Rectal smooth muscle tissue (tissue), 1 donor: ENCODE data around the gene HACD2.
A peak's percentile ranks its signal among the peaks of the same experiment; 100 is the strongest.
"Not testable (repeated sequence)": the region's sequence is repeated elsewhere in the genome, so short reads cannot be mapped to it uniquely, and the experiment has no call there.

ENCODE experiments used
- H3K27ac ChIP-seq: one replicate; pipeline ENCODE4 v1.7.0; 2013; ENCODE audit warnings: low read depth, low read length, inconsistent platforms
- H3K27me3 ChIP-seq: one replicate; pipeline ENCODE4 v1.7.0; 2013; ENCODE audit warnings: low read length; ENCODE audit not compliant: control insufficient read depth, insufficient read depth
- H3K36me3 ChIP-seq: one replicate; pipeline ENCODE4 v1.7.0; 2013; ENCODE audit warnings: low read length; ENCODE audit not compliant: control insufficient read depth, insufficient read depth
- H3K4me1 ChIP-seq: one replicate; pipeline ENCODE4 v1.7.0; 2013; ENCODE audit warnings: low read length; ENCODE audit not compliant: control insufficient read depth, insufficient read depth
- H3K4me3 ChIP-seq: one replicate; pipeline ENCODE4 v1.7.0; 2013; ENCODE audit warnings: low read length
- H3K9ac ChIP-seq: one replicate; pipeline ENCODE4 v1.7.0; 2013; ENCODE audit warnings: low read length

HACD2 gene

GRCh38 chr3:123505820-123506219 is 79.0 kb downstream of the HACD2 start:
- H3K27me3 ChIP-seq: no peaks in the 10 kb centered on the region
- no peak overlapping the region for H3K4me3 ChIP-seq
- H3K36me3 ChIP-seq: no peaks in the 10 kb centered on the region
- H3K4me1 ChIP-seq: no peaks in the 10 kb centered on the region
- H3K27ac ChIP-seq: no peak overlapping the region
- no peak overlapping the region for H3K9ac ChIP-seq

- Histone ChIP-seq H3K36me3 (no peaks in the 10 kb centered on the region), H3K27me3 (no peaks in the 10 kb centered on the region), H3K27ac (no peak overlapping the region), H3K4me3 (no peak overlapping the region), H3K9ac (no peak overlapping the region), H3K4me1 (peaks cover 8% of the 10 kb centered on the region)
These were observed 81.7 kb downstream of the HACD2 start for GRCh38 chr3:123503203-123503602.

- Histone ChIP-seq H3K36me3 (peaks cover under 1% of the 10 kb centered on the region), H3K4me1 (peaks cover 17% of the 10 kb centered on the region), H3K27ac (no peak overlapping the region), H3K27me3 (no peaks in the 10 kb centered on the region), H3K4me3 (no peak overlapping the region), H3K9ac (no peak overlapping the region)
These were observed 85.5 kb downstream of the HACD2 start for GRCh38 chr3:123499322-123499721.

GRCh38 chr3:123498761-123499160 is 86.1 kb downstream of the HACD2 start:
- no peaks in the 10 kb centered on the region for H3K27me3 ChIP-seq
- no peak overlapping the region for H3K4me3 ChIP-seq
- H3K9ac ChIP-seq: no peak overlapping the region
- peaks cover 17% of the 10 kb centered on the region for H3K4me1 ChIP-seq
- no peak overlapping the region for H3K27ac ChIP-seq
- H3K36me3 ChIP-seq: peaks cover 2% of the 10 kb centered on the region

- Histone ChIP-seq H3K4me1 (peaks cover 16% of the 10 kb centered on the region), H3K9ac (no peak overlapping the region), H3K27me3 (no peaks in the 10 kb centered on the region), H3K4me3 (no peak overlapping the region), H3K27ac (no peak overlapping the region), H3K36me3 (peaks cover 5% of the 10 kb centered on the region)
These were observed 90.9 kb downstream of the HACD2 start for GRCh38 chr3:123493912-123494311.

- H3K27me3 ChIP-seq: no peaks in the 10 kb centered on the region
- no peak overlapping the region for H3K27ac ChIP-seq
- H3K4me1 ChIP-seq: no peaks in the 10 kb centered on the region
- no peak overlapping the region for H3K9ac ChIP-seq
- H3K36me3 ChIP-seq: peaks cover 5% of the 10 kb centered on the region
- no peak overlapping the region for H3K4me3 ChIP-seq
These were observed 92.8 kb downstream of the HACD2 start for GRCh38 chr3:123491966-123492587.

- Histone ChIP-seq H3K4me1 (no peaks in the 10 kb centered on the region), H3K9ac (no peak overlapping the region), H3K27ac (no peak overlapping the region), H3K27me3 (no peaks in the 10 kb centered on the region), H3K36me3 (peaks cover 5% of the 10 kb centered on the region), H3K4me3 (no peak overlapping the region)
These were observed 95.4 kb downstream of the HACD2 start for GRCh38 chr3:123489400-123490004.

GRCh38 chr3:123488645-123489347 is 96.1 kb downstream of the HACD2 start:
- peak overlapping the region; percentile 11 for H3K27ac ChIP-seq

GRCh38 chr3:123487063-123487462 is 97.8 kb downstream of the HACD2 start:
- H3K9ac ChIP-seq, H3K27ac ChIP-seq, H3K4me3 ChIP-seq, H3K27me3 ChIP-seq, H3K4me1 ChIP-seq, H3K36me3 ChIP-seq: not testable (repeated sequence)

More at GRCh38 chr3:123488645-123489347, 96.1 kb downstream of the HACD2 start:
- H3K27me3 ChIP-seq: no peaks in the 10 kb centered on the region
- H3K9ac ChIP-seq: no peak overlapping the region
- no peak overlapping the region for H3K4me3 ChIP-seq
- peaks cover 2% of the 10 kb centered on the region for H3K36me3 ChIP-seq
- no peaks in the 10 kb centered on the region for H3K4me1 ChIP-seq

GRCh38 chr3:123486460-123486859 is 98.4 kb downstream of the HACD2 start:
- Histone ChIP-seq H3K4me3 (no peak overlapping the region), H3K27ac (no peak overlapping the region), H3K9ac (no peak overlapping the region), H3K36me3 (peaks cover 2% of the 10 kb centered on the region), H3K4me1 (no peaks in the 10 kb centered on the region), H3K27me3 (no peaks in the 10 kb centered on the region)

- no peak overlapping the region for H3K27ac ChIP-seq
- H3K9ac ChIP-seq: no peak overlapping the region
- no peak overlapping the region for H3K4me3 ChIP-seq
- no peaks in the 10 kb centered on the region for H3K4me1 ChIP-seq
- no peaks in the 10 kb centered on the region for H3K27me3 ChIP-seq
- H3K36me3 ChIP-seq: peaks cover 2% of the 10 kb centered on the region
These were observed 99.3 kb downstream of the HACD2 start for GRCh38 chr3:123485551-123485950.

GRCh38 chr3:123483146-123483545 is 101.7 kb downstream of the HACD2 start:
- no peak overlapping the region for H3K27ac ChIP-seq
- no peaks in the 10 kb centered on the region for H3K27me3 ChIP-seq
- H3K4me1 ChIP-seq: no peaks in the 10 kb centered on the region
- H3K4me3 ChIP-seq: no peak overlapping the region
- no peaks in the 10 kb centered on the region for H3K36me3 ChIP-seq
- H3K9ac ChIP-seq: no peak overlapping the region
